ENCODE measurements around the gene BBX.
"Not testable (repeated sequence)": the region's sequence is repeated elsewhere in the genome, so short reads cannot be mapped to it uniquely, and the experiment has no call there.

BBX gene

GRCh38 chr3:107542665-107543064, 19.9 kb downstream of the BBX start:
- DNase-seq (ENCODE audit: low spot score), result no peak

GRCh38 chr3:107543666-107544065, 20.9 kb downstream of the BBX start:
- DNase-seq (ENCODE audit: low spot score), result peak; percentile 27

DNA sequence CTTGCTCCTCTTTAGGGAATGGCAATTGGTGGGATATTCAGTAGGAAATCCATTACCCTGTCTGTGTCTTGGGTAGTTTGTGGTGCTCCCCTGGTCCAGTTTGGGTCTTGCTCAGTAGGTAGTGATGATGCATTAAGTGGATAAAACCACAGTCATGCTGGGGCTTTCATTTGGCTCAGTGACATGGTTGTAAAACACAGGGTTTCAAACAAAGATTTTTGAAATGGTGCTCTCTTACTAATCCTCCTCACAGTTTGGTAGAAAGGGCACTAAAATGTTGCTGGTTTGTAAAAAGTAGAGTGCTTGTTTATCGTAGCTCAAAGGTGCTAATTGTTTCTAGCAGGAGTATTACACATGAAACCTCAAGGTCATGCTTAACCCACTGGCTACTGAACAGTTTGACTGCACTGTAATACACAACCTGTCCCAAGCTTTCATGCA, 22.9 kb downstream of the BBX start:
- DNase-seq (ENCODE audit: low spot score), result no peak

- DNase-seq (ENCODE audit: low spot score), result no peak
Measured at GRCh38 chr3:107548601-107549000, 25.8 kb downstream of the BBX start.

- DNase-seq (ENCODE audit: low spot score), result no peak
Measured at GRCh38 chr3:107555359-107555758, 32.6 kb downstream of the BBX start.

DNA sequence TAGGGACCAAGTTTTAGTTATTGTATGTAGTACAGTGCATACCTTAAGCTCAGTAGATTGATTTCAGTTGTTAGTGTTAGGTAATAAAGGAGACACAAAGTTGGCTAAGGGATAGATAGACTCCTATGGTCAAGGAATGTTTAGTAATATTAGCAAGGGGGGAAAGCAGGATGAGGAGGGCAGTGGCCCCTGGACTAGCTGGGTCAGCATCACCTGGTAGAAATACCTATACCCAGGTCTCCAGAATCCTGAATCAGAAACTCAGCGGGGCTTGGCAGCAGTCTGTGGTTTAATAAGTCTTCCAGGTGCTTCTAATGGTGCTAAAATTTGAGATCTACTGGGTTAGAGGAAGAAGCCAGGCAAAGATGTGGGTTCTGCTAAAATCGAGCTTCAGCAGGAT, 35.0 kb downstream of the BBX start:
- DNase-seq (ENCODE audit: low spot score), result no peak

- no peak for DNase-seq (ENCODE audit: low spot score)
Measured at GRCh38 chr3:107560166-107560565, 37.4 kb downstream of the BBX start.

DNA sequence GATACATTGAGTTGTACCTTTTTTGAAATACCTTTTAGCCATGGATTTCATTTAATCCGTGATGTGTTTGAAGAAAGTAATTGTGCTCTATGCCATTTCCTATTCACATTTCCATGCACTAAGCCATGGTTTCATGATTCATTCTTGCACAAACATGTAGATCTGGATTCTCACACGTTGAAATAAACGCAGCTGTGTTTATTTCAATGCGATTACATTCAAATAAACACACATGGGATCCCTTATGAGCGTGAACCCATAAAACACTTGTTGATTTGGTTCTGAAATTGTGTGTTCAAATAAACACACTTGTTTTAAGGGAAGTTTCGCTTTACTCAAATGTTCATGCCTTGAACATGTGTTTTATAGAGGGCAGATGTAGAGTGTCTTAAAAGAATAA, 39.2 kb downstream of the BBX start:
- DNase-seq (ENCODE audit: low spot score), result no peak

DNA sequence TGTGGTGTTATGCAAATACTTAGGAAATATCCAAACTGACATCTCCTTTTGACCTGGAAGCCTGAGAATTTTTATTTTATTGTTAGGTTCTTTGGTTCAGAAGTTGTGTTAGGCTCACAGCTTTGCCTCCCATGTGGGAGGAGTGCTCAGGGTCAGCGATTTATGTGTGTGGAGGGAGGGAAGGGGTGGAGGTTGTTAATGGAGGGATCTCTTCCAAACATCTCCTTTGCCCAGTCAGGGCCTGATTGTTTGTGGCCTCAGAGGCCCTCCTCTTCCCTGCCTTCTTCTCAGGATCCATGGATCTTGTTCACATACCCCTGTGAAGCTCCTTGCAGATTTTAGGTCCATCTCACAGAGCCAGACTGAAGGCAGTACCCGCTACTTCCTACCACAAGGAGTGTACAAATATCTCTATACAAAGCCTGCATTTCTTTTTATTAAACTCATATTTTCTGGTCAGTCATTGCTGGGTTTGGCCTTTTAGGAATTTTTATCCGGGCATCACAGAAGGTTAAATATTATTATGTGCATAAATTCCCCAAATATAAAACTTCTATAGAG, 40.3 kb downstream of the BBX start:
- DNase-seq (ENCODE audit: low spot score), result no peak

DNA sequence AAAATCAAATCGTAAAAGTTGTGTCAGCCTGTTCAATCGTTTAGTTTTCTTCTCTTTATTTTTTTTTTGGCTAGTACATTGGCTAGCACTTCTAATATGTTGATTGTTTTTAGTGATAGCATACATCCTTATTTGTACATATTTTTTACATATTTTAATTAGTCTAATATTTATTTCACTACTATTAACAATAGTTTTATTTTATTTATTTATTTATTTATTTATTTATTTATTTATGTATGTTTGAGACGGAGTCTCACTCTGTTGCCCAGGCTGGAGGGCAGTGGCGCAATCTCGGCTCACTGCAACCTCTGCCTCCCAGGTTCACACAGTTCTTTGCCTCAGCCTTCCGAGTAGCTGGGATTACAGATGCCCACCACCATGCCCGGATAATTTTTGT, 42.5 kb downstream of the BBX start:
- DNase-seq (ENCODE audit: low spot score), result not testable (repeated sequence)

DNA sequence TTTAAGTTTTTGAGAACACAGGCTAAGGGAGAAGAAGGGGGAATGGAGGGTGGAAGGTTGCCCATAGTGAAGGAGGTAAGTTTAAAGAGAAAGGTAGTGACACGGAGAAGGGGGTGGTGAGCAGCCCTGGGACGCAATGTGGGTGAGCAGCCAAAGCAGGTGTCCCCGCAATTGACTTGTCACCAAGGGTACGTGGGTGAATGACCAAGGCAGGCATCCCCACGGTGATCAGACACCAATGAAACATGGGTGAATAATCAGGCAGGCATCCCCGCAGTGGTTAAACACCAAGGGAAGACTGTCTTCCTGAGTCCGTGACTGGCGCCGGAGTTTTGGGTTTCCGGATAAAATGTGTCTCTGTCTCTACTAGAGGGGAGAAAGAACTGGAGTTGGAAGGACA, 48.3 kb downstream of the BBX start:
- DNase-seq (ENCODE audit: low spot score), result not testable (repeated sequence)

DNA sequence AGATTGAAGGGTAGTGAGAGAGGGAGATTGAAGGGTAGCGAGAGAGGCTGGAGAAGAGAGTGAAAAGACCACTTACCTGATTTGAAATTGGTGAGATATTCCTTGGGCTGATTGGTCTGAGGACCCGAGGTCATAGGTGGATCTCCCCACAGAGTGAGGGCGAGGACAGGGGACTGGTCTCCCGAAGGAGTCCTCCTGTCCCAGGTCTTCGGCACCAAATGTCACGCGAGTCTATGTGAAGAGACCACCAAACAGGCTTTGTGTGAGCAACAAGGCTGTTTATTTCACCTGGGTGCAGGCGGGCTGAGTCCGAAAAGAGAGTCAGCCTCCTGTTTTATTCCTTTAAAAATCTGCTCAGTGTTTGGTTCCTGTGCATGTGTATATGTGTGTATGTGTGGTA, 48.7 kb downstream of the BBX start:
- not testable (repeated sequence) for DNase-seq (ENCODE audit: low spot score)

DNA sequence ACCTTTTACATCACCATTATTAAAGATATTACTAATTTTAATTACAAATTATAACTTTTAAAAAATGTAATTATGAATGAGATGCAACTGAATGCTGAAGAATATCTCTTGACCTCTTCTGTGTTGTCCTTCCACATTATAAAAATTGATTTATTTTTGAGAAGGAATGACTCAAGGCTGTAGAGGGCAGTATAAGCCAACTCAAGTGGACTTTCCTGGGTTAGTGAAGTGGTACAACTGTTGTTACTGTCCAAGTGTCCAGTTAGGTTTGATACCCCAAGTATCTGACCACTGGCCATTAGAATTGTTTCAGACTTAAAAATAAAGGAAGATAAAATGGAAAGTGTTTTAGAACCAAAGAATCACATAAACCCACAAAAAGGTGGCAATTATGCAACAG, 51.9 kb downstream of the BBX start:
- peak; percentile 47 for DNase-seq (ENCODE audit: low spot score)

DNA sequence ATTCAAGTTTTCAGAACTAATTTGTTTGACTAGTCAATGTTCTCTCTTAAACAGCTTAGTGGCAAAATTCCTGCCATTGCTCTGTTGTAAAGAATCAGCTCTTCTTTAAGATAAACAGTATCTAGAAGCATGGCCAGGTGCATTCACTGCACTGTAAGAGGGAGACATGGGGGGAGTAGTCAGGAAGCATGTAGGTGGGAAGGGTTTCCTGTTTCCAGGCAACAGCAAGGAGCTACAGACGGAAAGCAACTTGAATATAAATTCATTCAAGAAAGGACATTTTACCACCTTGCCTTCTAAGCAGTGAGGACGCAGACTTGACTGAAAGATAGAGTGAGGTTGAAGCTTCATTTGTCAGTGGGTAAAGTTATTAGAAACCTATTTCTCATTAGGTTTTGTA, 55.3 kb downstream of the BBX start:
- DNase-seq (ENCODE audit: low spot score), result no peak

GRCh38 chr3:107578523-107578922, 55.8 kb downstream of the BBX start:
- DNase-seq (ENCODE audit: low spot score), result no peak

GRCh38 chr3:107579371-107579770, 56.6 kb downstream of the BBX start:
- DNase-seq (ENCODE audit: low spot score), result no peak

DNA sequence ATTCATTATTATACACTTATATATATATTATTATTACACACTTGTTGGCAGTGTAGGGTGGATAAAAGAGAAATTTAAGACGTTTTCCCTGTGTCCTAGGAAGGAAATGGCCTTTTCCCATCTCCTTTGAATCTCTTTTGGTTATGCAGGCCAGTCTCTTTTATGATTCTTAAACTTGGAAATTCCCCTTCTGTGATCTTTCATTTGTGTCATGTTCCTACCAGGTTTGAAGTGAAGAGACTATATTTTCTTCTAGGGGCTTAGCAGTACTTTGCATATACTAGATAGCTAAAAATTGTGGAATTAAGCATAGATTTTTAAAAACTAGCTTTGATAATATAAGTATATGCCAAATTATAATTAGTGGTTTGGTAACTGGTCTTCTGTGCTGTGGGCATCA, 58.5 kb downstream of the BBX start:
- DNase-seq (ENCODE audit: low spot score), result peak; percentile 14

DNA sequence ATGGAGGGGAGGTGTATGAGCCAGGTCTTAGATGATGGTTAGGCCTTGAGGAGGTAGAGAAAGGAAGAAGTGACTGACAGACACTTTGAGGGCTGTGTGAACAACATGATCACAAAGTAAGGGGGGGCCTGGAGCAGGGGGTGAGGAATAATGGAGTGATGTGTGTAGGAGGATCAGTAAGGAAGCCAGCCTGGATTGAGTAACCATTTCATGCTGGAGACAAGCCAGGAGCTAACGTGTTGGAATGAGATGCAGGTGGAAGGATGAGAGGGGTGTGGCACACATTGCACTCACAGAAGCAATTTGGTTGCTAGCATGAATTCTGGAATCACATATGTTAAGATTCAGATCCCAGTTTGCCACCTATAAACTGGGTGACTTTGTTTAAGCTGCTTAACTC, 65.5 kb downstream of the BBX start:
- no peak for DNase-seq (ENCODE audit: low spot score)

GRCh38 chr3:107589454-107589853, 66.7 kb downstream of the BBX start:
- no peak for DNase-seq (ENCODE audit: low spot score)

DNA sequence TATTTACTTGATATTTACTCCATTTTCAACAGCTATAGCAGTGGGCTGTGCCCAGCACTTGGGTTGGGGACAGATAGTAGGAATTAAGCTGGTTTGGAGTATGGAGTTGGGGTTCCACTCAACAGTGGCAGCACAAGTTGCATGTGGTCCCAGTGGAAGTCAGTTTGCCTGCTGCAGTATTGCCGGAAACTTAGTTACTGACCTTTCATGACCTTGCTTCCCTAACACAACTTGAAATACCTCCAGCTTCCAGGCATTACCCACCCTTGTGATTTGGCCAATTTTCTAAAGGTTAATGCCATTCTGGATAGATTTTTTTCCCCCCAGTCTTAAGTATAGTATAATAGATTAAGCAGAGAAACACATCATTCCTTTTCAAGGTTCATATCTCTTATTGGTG, 68.0 kb downstream of the BBX start:
- DNase-seq (ENCODE audit: low spot score), result no peak

DNA sequence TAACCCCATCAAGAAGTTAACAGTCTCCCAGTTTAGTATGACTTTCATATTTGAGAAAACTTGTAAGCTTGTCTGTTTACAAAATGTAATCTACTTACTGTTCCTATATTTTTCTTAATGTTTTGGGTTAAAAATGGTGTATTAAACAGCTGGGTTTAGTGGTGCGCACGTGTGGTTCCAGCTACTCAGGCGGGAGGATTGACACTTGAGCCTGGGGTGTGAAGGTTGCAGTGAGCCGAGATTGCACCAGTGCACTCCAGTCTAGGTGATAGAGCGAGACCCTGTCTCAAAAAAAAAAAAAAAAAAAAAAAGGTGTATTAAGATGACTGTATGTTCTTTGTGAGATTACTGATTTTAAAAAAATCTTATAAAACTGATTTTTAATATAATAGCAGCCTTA, 69.3 kb downstream of the BBX start:
- DNase-seq (ENCODE audit: low spot score), result no peak

DNA sequence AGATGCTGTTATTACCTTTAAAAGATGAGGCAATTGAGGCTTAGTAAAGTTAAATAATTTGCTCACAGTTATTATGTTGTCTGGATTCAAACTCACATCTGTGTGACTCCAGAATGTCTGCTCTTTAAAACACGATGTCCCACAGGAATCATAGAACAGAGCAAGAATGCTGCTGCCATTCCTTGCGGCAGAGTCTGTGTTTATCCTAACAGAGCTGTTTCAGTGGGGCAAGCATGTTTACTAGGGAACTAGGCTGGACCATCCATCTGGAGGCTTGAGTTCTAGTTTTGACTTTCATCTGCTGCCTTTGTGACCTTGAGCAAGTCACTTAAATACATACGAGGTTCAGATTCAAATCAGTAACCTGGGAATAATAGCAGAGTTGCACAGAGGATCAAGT, 72.1 kb downstream of the BBX start:
- DNase-seq (ENCODE audit: low spot score), result no peak

DNA sequence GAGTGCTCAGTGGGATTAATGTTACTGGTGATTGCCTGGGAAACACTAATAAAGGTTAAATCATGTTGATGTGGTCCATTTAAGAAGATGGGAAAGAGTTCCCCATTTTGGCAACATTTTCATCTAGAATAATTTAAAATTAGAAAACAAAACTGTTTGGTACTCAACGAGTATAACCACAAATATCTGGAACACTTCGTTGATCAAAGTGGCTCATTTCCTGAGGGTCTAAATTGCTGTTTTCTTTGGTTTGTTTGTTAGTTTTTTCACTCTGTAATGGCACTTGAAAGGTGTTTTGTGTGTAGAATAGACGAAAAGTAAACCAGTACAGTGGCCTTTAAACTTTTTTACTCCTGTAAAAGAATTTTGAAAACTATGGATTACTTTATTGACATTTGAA, 73.9 kb downstream of the BBX start:
- DNase-seq (ENCODE audit: low spot score), result peak; percentile 33

- peak; percentile 66 for DNase-seq (ENCODE audit: low spot score)
Measured at GRCh38 chr3:107598926-107599771, 76.4 kb downstream of the BBX start.

Data from NAMALWA (cell line).